Measurements from ENCODE around the gene KCNIP1.
A peak's percentile ranks its signal among the peaks of the same experiment; 100 is the strongest.

The KCNIP1 gene

GRCh38 chr5:170483701-170484458 lies 19.9 kb upstream of the KCNIP1 start:
- DNase-seq = peak; percentile 37

- DNase-seq = no peak
These were observed 19.4 kb upstream of the KCNIP1 start for GRCh38 chr5:170484459-170484831.

GRCh38 chr5:170484847-170485615 lies 18.8 kb upstream of the KCNIP1 start:
- DNase-seq = no peak

GRCh38 chr5:170485616-170485911 lies 18.3 kb upstream of the KCNIP1 start:
- no peak for DNase-seq

GRCh38 chr5:170486371-170486770 lies 17.4 kb upstream of the KCNIP1 start:
- DNase-seq = no peak

- DNase-seq = no peak
These were observed 15.2 kb upstream of the KCNIP1 start for GRCh38 chr5:170488570-170488969.

GRCh38 chr5:170489199-170489598 lies 14.6 kb upstream of the KCNIP1 start:
- DNase-seq = no peak

- no peak for DNase-seq
These were observed 13.4 kb upstream of the KCNIP1 start for GRCh38 chr5:170490381-170490780.

- DNase-seq = no peak
These were observed 12.3 kb upstream of the KCNIP1 start for GRCh38 chr5:170491479-170491878.

- DNase-seq = no peak
These were observed 10.6 kb upstream of the KCNIP1 start for GRCh38 chr5:170493028-170493820.

- no peak for DNase-seq
These were observed 9.8 kb upstream of the KCNIP1 start for GRCh38 chr5:170494041-170494440.

GRCh38 chr5:170495825-170496661 lies 7.8 kb upstream of the KCNIP1 start:
- no peak for DNase-seq

GRCh38 chr5:170496662-170497028 lies 7.2 kb upstream of the KCNIP1 start:
- no peak for DNase-seq

GRCh38 chr5:170497311-170498038 lies 6.3 kb upstream of the KCNIP1 start:
- no peak for DNase-seq

- DNase-seq = no peak
These were observed 4.9 kb upstream of the KCNIP1 start for GRCh38 chr5:170498811-170499351.

GRCh38 chr5:170499621-170500020 lies 4.2 kb upstream of the KCNIP1 start:
- no peak for DNase-seq

- no peak for DNase-seq
These were observed 2.5 kb upstream of the KCNIP1 start for GRCh38 chr5:170501361-170501760.

GRCh38 chr5:170501931-170502330 lies 1.9 kb upstream of the KCNIP1 start:
- no peak for DNase-seq

GRCh38 chr5:170504616-170505266 lies 921 bp downstream of the KCNIP1 start:
- DNase-seq = peak; percentile 36

- no peak for DNase-seq
These were observed 4.2 kb downstream of the KCNIP1 start for GRCh38 chr5:170508036-170508435.

GRCh38 chr5:170508660-170509347 lies 5.0 kb downstream of the KCNIP1 start:
- DNase-seq = no peak

Data from DMS79 treated with DMSO at 0.1 percent for 48 hours (cell line).